GM12872 (cell line): Measurements from ENCODE around the gene ADGRG1.

Source experiments
- CTCF ChIP-seq: IDR thresholded peaks from 3 replicates; pipeline ENCODE4 v1.5.1; 2011; ENCODE audit warnings: low read depth, mild to moderate bottlenecking, low read length, moderate library complexity; ENCODE audit not compliant: insufficient read depth

The ADGRG1 gene

GRCh38 chr16:57697896-57698537, 69.6 kb downstream of the ADGRG1 start:
- no peak for TF ChIP-seq CTCF

GRCh38 chr16:57698812-57699405, 70.5 kb downstream of the ADGRG1 start:
- no peak for TF ChIP-seq CTCF

- TF ChIP-seq CTCF = no peak
Measured at GRCh38 chr16:57699481-57699880, 71.1 kb downstream of the ADGRG1 start.

GRCh38 chr16:57699899-57700298, 71.5 kb downstream of the ADGRG1 start:
- TF ChIP-seq CTCF = no peak

- no peak for TF ChIP-seq CTCF
Measured at GRCh38 chr16:57700781-57701551, 72.5 kb downstream of the ADGRG1 start.

GRCh38 chr16:57701759-57702371, 73.4 kb downstream of the ADGRG1 start:
- no peak for TF ChIP-seq CTCF

- no peak for TF ChIP-seq CTCF
Measured at GRCh38 chr16:57703416-57704010, 75.1 kb downstream of the ADGRG1 start.
